ENCODE data around the gene CSNK2B. TPM values are rescaled to one million over a fixed set of nuclear protein-coding genes. Genes with fewer than 3 reads are reported as not detected.
A peak's percentile ranks its signal among the peaks of the same experiment; 100 is the strongest.

The CSNK2B gene
- total and polyA plus RNA-seq, 10 of the 15 experiments (the other 5 are each of a cell fraction or from before 2014, with no cell fraction given), result 56.3 to 405 (median 286) TPM

DNA sequence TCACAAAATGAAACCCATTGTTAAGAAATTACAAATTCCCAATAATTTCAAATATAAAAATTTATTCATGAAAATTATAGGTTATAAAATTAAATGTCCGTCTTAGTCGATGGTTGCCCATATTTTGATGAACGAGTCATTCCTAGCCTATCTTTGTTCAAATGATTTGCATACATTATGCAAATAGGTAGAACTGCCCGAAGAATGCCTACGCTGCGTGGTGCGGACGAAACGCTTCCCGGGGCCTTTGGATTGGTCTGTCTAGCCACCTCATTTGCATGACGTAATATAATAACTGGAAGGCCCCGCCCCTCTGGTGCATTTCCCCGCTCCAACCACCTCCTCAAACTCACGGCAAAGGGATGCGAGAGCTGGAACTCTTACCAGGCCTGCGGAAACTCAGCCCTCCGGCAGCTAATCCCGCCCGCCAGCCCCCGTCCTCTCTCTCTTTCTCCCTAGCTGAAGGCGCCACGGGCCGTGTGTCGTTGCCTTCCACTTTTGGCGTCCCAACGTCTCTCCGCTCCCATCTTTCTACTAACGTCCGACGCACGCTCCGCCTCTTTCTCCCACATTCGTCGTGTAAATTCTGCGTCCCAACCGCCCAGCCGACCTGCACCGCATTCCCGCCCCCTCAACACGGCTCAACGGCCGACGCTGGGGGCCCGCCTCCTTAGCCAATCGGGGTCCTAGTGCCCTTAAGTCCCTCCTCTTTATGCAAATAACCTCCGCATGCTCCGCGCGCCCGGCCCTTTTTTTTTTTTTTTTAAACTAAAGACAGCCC is 45.9 kb upstream of the CSNK2B start (continued):
- TF ChIP-seq KLF5 (IDR thresholded peaks at IDR 0.05; ENCODE audit: partially characterized antibody) (peak; percentile 88), YBX1 (IDR thresholded peaks at IDR 0.05) (no peak), IKZF1 (conservative IDR thresholded peaks at IDR 0.05) (peak; percentile 87), PAX8 (IDR thresholded peaks at IDR 0.05) (no peak), RAD21 (IDR thresholded peaks at IDR 0.05; ENCODE audit: insufficient read depth, low read depth, low read length) (no peak), SREBF1 (IDR thresholded peaks at IDR 0.05; ENCODE audit: low read length) (no peak; the same call in 1 of the 2 replicates), ZNF217 (IDR thresholded peaks at IDR 0.05) (no peak), TCF12 (IDR thresholded peaks at IDR 0.05; ENCODE audit: low read depth, low read length) (0 out of 2 replicates have a peak, but pooled peaks have one; percentile 35), ZNF274 (IDR thresholded peaks at IDR 0.05; ENCODE audit: insufficient read depth, insufficient read length) (no peak), RBBP5 (conservative IDR thresholded peaks at IDR 0.05) (no peak), CBX3 (IDR thresholded peaks at IDR 0.05; ENCODE audit: borderline replicate concordance, low read depth) (no peak), CUX1 (IDR thresholded peaks at IDR 0.05; ENCODE audit: insufficient replicate concordance, low read depth, low read length) (no peak), LARP7 (IDR thresholded peaks at IDR 0.05) (no peak; the same call in 1 of the 2 replicates), ZNF592 (IDR thresholded peaks at IDR 0.05) (no peak), SMARCA5 (IDR thresholded peaks at IDR 0.05) (no peak; the same call in 1 of the 2 replicates), WRNIP1 (IDR thresholded peaks at IDR 0.05; ENCODE audit: borderline replicate concordance, low read depth, low read length) (no peak), TCF7 (IDR thresholded peaks at IDR 0.05; ENCODE audit: borderline replicate concordance) (no peak)
- TF ChIP-seq, protein P1, sequence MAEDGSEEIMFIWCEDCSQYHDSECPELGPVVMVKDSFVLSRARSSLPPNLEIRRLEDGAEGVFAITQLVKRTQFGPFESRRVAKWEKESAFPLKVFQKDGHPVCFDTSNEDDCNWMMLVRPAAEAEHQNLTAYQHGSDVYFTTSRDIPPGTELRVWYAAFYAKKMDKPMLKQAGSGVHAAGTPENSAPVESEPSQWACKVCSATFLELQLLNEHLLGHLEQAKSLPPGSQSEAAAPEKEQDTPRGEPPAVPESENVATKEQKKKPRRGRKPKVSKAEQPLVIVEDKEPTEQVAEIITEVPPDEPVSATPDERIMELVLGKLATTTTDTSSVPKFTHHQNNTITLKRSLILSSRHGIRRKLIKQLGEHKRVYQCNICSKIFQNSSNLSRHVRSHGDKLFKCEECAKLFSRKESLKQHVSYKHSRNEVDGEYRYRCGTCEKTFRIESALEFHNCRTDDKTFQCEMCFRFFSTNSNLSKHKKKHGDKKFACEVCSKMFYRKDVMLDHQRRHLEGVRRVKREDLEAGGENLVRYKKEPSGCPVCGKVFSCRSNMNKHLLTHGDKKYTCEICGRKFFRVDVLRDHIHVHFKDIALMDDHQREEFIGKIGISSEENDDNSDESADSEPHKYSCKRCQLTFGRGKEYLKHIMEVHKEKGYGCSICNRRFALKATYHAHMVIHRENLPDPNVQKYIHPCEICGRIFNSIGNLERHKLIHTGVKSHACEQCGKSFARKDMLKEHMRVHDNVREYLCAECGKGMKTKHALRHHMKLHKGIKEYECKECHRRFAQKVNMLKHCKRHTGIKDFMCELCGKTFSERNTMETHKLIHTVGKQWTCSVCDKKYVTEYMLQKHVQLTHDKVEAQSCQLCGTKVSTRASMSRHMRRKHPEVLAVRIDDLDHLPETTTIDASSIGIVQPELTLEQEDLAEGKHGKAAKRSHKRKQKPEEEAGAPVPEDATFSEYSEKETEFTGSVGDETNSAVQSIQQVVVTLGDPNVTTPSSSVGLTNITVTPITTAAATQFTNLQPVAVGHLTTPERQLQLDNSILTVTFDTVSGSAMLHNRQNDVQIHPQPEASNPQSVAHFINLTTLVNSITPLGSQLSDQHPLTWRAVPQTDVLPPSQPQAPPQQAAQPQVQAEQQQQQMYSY (CRISPR knock-in tag; IDR thresholded peaks at IDR 0.05), result peak; percentile 86; the same call in 1 of the 2 replicates
